Neural progenitor cell (in vitro differentiated cells): ENCODE results near the gene NIN.

Experiments used
- EZH2 ChIP-seq: fragments of 200-600 bp; sonication (generic); IDR thresholded peaks from 2 replicates; pipeline ENCODE4 v1.6.1; 2017; ENCODE audit warnings: antibody characterized with exemption, mild to moderate bottlenecking, moderate library complexity
- EZH2phosphoT487 ChIP-seq: fragments of 200-600 bp; sonication (generic); IDR thresholded peaks from 2 replicates; pipeline ENCODE4 v1.6.1; 2017; ENCODE audit warnings: antibody characterized with exemption
- TF ChIP-seq, protein P1 (sequence below): fragments of 200-600 bp; sonication (generic); IDR thresholded peaks from 2 replicates; pipeline ENCODE4 v1.5.1; 2017; ENCODE audit warnings: antibody characterized with exemption, mild to moderate bottlenecking

DNA sequence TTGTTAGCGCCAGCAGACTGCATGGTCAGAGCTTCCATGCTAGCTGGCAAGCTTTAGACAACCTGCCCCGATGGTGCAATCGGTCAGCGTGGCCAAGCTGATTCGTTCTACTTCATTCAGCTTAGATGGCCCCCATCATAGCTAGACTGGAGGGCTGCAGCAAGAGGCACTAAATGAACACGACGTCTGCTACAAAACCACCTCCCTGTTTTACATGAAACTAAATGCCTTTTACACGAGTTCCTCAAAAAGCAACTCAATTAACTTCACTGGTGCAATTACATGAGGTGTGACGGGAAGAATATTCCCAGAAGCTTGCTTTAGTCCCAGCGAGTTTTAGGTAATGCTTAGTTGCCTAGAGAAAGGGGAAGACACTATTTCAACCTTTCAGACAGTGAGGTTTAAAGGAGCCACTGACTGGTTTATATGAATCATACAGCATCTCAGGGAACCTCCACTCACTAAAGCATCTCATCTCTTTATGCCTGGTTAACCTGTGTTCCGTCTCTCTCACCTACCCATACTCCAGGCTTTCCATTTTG lies 8.4 kb downstream of the NIN start:
- TF ChIP-seq, protein P1, sequence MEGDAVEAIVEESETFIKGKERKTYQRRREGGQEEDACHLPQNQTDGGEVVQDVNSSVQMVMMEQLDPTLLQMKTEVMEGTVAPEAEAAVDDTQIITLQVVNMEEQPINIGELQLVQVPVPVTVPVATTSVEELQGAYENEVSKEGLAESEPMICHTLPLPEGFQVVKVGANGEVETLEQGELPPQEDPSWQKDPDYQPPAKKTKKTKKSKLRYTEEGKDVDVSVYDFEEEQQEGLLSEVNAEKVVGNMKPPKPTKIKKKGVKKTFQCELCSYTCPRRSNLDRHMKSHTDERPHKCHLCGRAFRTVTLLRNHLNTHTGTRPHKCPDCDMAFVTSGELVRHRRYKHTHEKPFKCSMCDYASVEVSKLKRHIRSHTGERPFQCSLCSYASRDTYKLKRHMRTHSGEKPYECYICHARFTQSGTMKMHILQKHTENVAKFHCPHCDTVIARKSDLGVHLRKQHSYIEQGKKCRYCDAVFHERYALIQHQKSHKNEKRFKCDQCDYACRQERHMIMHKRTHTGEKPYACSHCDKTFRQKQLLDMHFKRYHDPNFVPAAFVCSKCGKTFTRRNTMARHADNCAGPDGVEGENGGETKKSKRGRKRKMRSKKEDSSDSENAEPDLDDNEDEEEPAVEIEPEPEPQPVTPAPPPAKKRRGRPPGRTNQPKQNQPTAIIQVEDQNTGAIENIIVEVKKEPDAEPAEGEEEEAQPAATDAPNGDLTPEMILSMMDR = no peak
- TF ChIP-seq EZH2 (no peak), EZH2phosphoT487 (no peak)
